Common myeloid progenitor, CD34-positive (primary cell): Measurements from ENCODE around the gene DKK3.

Experiments used
- CTCF ChIA-PET: fragments of 350-600 bp; sonication (Branson Sonifier 250); formaldehyde crosslinking; loops from one replicate; lab custom pipeline; 2021; ENCODE audit warnings: antibody characterized with exemption; lab: Charles Lee
- POLR2A ChIA-PET: fragments of 350-600 bp; sonication (Branson Sonifier 250); formaldehyde crosslinking; loops from one replicate; lab custom pipeline; 2021; ENCODE audit warnings: antibody characterized with exemption; lab: Charles Lee
- DNase-seq, 3 donors: peaks; one replicate each; pipeline versions ENCODE4 v3.0.0 to v3.0.0-alpha.2; 2013
- H3K27ac ChIP-seq, 2 experiments: 1 replicate in 1 of 2; 2 replicates in 1 of 2; pipeline ENCODE4 v1.7.0; 2013; ENCODE audit warnings: inconsistent platforms in 2 of 2, low read length in 2 of 2, mild to moderate bottlenecking in 2 of 2, low read depth in 1 of 2, moderate library complexity in 1 of 2; ENCODE audit not compliant: severe bottlenecking in 2 of 2, insufficient read depth in 1 of 2, poor library complexity in 1 of 2
- H3K27me3 ChIP-seq, 5 experiments: replicated peaks in 2 of 5; 1 replicate in 3 of 5; 2 replicates in 2 of 5; pipeline versions ENCODE4 v1.6.1 to v1.7.0; 2013; ENCODE audit warnings: low read length in 4 of 5, mild to moderate bottlenecking in 2 of 5, moderate library complexity in 2 of 5, inconsistent platforms in 1 of 5; ENCODE audit not compliant: insufficient read depth in 5 of 5, control insufficient read depth in 4 of 5
- H3K36me3 ChIP-seq, 4 experiments: 1 replicate in 2 of 4; 2 replicates in 2 of 4; pipeline versions ENCODE4 v1.6.1 to v1.7.0; 2013; ENCODE audit warnings: low read length in 3 of 4, control low read depth in 1 of 4, mild to moderate bottlenecking in 1 of 4; ENCODE audit not compliant: control insufficient read depth in 4 of 4, insufficient read depth in 4 of 4
- H3K4me1 ChIP-seq, 4 experiments: 1 replicate in 3 of 4; 2 replicates in 1 of 4; pipeline versions ENCODE4 v1.6.1 to v1.7.1; 2013; ENCODE audit warnings: low read length in 3 of 4, mild to moderate bottlenecking in 3 of 4, control low read depth in 1 of 4, inconsistent platforms in 1 of 4, moderate library complexity in 1 of 4; ENCODE audit not compliant: control insufficient read depth in 4 of 4, insufficient read depth in 4 of 4; ENCODE audit errors: control extremely low read depth in 1 of 4
- H3K4me3 ChIP-seq, 7 experiments: 1 replicate in 4 of 7; 2 replicates in 3 of 7; pipeline versions ENCODE4 v1.5.1 to v1.7.0; 2013; ENCODE audit warnings: mild to moderate bottlenecking in 7 of 7, low read length in 6 of 7, moderate library complexity in 6 of 7, inconsistent platforms in 2 of 7, low read depth in 2 of 7, control low read depth in 1 of 7; ENCODE audit not compliant: insufficient read depth in 4 of 7, control insufficient read depth in 1 of 7; ENCODE audit errors: extremely low read depth in 1 of 7
- H3K9me3 ChIP-seq, 5 experiments: 1 replicate in 4 of 5; 2 replicates in 1 of 5; pipeline versions ENCODE4 v1.6.1 to v1.7.1; 2013; ENCODE audit warnings: low read length in 4 of 5, mild to moderate bottlenecking in 2 of 5, inconsistent platforms in 1 of 5, low read depth in 1 of 5, moderate library complexity in 1 of 5; ENCODE audit not compliant: control insufficient read depth in 4 of 5, insufficient read depth in 2 of 5; ENCODE audit errors: control extremely low read depth in 1 of 5
- WGBS: methylation state at CpG from one replicate; pipeline ENCODE4 v1.1.5; 2013; ENCODE audit not compliant: insufficient coverage; 5-methylcytosine and 5-hydroxymethylcytosine counted together

DKK3 gene

DNA sequence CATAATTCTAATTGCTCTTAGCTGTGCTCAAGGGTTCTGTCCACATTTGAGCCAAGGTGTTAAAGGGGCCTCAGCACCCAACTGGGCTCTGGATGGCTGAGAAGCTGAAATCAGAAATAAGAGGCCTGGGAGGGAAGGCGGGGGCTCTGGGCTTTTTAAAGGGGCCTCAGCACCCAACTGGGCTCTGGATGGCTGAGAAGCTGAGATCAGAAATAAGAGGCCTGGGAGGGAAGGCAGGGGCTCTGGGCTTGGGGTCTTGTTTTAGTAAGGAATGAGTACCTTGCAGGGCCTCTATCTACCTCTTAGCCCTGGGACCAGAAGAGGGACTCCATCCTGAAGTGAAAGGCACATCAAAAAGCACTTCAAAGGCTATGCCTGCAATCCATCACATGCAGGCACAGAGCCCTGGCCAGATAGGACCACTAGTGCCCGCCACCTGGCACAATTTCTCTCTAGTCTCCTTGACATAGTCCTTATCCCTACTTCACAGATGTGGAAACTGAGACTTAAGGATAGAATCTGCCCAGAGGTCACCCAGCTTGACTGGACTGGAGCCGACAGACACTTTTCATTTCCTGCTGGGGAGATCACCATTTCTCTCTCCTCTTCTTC, 35.6 kb downstream of the DKK3 start:
- no peaks in the 10 kb centered on the region for H3K36me3 ChIP-seq
- H3K9me3 ChIP-seq: no peaks in the 10 kb centered on the region
- no peak overlapping the region for H3K27ac ChIP-seq
- H3K4me3 ChIP-seq: no peak overlapping the region
- H3K27me3 ChIP-seq: peaks cover 0 to 1% (median 0%) of the 10 kb centered on the region in 5 experiments
- 75% methylated on average over 3 of the region's 3 CpGs for WGBS
- DNase-seq: no peak
- ChIA-PET CTCF (interaction anchor here (1.6 kb wide), 1 partner anchor 25 kb away, joined by 3 read pairs; no protein-coding TSS in a partner anchor), POLR2A (interaction anchor here (1.0 kb wide), 1 partner anchor 17 kb away, joined by 3 read pairs; no protein-coding TSS in a partner anchor)
- H3K4me1 ChIP-seq: no peaks in the 10 kb centered on the region

DNA sequence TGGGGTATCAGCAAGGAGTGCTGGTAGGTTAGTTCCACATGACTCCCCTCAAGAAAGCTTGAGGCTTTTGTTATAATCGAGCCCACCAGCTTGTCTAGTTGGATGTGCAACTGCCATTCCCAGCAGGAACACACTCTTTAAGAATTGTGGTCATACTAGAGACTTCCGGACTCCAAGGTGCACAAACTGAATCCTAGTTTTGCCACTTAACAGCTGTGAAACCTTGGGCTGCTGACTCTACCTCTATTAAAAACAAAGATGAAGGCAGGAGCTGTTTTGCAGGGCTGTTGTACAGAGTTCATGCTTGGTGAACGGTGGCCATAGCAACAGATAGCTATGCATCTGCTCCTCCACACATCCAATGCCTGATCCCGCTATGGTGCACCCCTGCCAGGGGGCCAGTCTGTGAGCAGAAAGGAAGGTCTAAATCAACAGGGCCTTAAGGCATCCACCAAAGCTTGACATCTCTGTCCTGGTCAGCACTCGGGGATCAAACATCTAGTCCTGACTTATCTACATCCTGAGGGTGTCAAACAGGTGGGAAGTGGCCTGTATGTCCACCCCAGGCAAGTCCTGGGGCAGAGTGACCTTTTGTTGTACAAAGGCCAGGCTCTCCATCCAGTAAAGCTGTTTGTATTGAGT, 36.4 kb downstream of the DKK3 start:
- H3K27ac ChIP-seq: no peak overlapping the region
- H3K27me3 ChIP-seq: peaks cover 0 to 1% (median 0%) of the 10 kb centered on the region in 5 experiments
- no peak for DNase-seq
- H3K36me3 ChIP-seq: no peaks in the 10 kb centered on the region
- H3K4me1 ChIP-seq: no peaks in the 10 kb centered on the region
- no peak overlapping the region for H3K4me3 ChIP-seq
- 96% methylated on average over 4 of the region's 5 CpGs for WGBS
- no peaks in the 10 kb centered on the region for H3K9me3 ChIP-seq
- CTCF ChIA-PET: no interaction called here
- POLR2A ChIA-PET: interaction anchor here (1.0 kb wide), 1 partner anchor 17 kb away, joined by 3 read pairs; no protein-coding TSS in a partner anchor

DNA sequence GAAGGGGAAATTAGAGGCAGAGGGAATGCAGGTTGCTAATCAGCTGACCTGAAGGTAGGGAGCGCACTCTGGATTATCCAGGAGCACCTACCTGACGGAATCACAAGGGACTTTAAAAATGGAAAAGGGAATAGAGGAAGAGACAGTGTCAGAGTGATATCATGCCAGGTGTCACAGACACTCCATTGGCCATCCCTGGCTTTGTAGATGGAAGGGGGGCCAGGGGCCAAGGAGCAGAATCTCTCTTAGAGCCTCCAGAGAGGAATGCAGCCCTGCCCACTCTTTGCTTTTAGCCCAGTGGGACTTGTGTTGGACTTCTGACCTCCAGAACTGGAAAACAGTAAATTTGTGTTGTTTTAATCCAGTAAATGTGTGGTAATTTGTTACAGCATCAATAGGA, 37.9 kb downstream of the DKK3 start:
- Histone ChIP-seq H3K4me3 (no peak overlapping the region), H3K36me3 (no peaks in the 10 kb centered on the region), H3K9me3 (no peaks in the 10 kb centered on the region), H3K27me3 (peaks cover 0 to 1% (median 0%) of the 10 kb centered on the region in 5 experiments), H3K27ac (no peak overlapping the region), H3K4me1 (no peaks in the 10 kb centered on the region)
- ChIA-PET CTCF (no interaction called here), POLR2A (no interaction called here)
- no peak for DNase-seq
- 71% methylated on average over 2 of the region's 2 CpGs for WGBS

DNA sequence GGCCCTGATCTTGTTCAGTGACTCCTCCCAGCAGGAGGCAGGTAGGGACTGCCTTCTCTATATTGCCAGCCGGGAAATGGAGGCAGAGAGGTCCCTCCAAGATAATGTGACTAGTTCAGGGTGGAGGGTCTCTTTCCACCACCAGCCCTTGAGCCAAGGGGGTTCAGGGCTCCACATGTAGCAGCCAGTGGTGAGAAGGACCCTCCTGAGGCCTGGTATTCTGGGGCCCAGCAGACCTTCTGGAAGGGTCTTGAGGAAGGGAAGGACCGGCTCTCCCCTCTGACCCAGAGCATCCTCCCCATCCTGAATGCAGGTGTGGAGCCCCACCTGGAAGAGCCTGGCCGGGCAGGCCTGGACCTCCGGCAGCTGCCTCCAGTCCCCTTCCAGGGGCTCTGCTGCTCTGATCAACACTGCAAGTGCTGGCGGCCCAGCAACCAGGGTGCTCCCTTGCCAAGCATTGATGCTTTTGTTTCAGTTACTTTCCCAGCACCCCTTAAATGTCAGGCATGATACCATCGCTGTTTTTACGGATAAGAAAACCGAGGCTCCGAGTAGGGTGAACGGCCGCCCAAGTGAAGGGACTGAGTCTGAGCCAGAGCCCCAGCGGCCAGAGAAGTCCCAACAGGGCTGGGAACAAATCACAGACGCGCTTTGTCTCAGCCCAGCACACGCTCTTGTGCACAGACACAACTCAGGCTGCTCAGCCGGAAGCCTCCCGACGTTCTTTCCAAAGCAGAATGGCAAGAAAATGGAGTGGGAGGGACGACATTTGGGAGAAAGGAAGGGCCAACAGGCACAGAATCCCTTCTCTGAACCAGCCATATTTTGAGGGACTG, 38.8 kb downstream of the DKK3 start:
- Histone ChIP-seq H3K27me3 (peaks cover 0 to 2% (median 0%) of the 10 kb centered on the region in 5 experiments), H3K27ac (no peak overlapping the region), H3K36me3 (no peaks in the 10 kb centered on the region), H3K4me1 (no peaks in the 10 kb centered on the region), H3K4me3 (no peak overlapping the region), H3K9me3 (no peaks in the 10 kb centered on the region)
- WGBS: 96% methylated on average over 15 of the region's 19 CpGs
- DNase-seq: no peak
- CTCF ChIA-PET: no interaction called here
- POLR2A ChIA-PET: no interaction called here

DNA sequence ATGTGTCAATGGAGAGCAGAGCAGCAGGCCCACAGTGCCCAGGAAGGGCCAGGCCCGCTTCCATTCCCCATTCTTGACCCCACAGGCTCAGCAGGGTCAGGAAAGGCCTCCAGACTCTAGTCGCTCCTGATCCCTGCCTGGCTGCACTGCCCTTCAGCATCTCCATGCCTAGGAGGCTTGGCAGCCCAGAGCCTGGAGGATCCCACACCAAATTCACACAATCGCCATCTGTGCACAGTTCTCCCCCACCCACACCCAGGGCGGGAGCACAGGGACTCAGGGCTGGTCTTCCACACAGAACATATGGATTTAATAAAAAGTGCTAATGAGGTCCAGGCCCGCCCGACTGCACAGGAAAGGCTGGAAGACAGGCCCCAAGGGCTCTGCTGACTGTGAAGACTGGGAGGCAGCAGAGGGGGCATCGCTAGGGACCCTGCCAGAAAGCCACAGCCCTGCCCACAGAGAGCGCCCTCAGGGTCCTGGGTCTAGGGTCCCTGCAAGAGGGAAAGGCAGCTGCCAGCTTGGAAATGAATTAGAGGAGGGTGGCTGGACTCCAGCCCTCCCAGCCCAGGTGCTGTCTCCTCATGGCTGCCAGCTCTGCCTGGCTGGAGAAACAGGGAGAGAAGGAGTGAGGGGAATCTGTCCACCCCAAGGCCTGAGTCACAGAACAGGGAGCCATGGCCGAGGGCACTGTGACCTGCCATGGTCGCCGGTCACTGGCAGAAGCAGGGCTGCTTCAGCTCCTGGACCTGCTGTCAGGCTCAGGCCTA, 39.7 kb downstream of the DKK3 start:
- DNase-seq: no peak
- ChIA-PET CTCF (no interaction called here), POLR2A (no interaction called here)
- Histone ChIP-seq H3K27ac (no peak overlapping the region), H3K27me3 (peaks cover 0 to 11% (median 1%) of the 10 kb centered on the region in 5 experiments), H3K4me3 (no peak overlapping the region), H3K36me3 (no peaks in the 10 kb centered on the region), H3K9me3 (no peaks in the 10 kb centered on the region), H3K4me1 (no peaks in the 10 kb centered on the region)
- WGBS: 92% methylated on average over 8 of the region's 11 CpGs

DNA sequence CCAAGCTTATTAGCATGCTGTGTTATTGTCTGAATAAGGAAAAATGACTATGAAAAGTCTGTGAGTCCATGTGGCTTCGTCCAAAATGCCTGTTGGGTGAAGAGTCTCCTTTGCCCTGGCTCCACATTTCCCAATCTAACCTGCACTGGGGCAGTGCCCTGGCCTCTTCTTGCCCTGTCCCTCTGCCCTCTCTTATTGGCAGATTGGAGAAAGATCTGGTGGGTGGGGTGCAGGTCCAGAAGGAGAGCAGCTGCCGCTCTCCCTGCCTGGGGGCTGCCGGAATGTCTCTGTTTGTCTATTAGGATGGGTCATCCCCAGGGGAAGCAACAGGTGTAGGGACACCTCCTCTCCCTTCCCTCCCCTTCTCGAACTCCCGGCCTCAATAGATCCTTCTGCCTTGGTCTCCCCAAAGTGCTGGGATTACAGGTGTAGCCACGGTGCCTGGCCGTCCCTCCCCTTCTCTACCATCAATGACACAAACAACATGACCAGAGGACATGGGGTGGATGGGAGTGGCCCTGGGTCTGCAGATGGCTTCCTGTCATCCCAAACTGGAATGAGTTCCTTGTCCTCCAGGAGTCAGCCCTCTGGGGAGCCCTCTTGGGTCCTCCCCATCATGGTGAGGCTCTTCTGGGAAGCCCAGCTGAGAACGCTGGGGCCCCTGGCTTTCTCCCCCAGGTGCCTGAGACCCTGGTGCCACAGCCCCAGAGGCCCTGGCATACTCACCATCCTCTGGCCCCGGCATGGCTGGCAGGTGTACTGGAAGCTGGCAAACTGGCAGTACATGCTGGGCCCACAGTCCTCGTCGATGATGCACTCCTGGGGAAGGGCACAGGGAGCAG, 40.5 kb downstream of the DKK3 start:
- ChIA-PET CTCF (interaction anchor here (1.0 to 1.7 kb wide), 5 partner anchors 8 to 76 kb away, joined by 3 to 4 read pairs (median 3); no protein-coding TSS in a partner anchor), POLR2A (no interaction called here)
- 94% methylated on average over 9 of the region's 11 CpGs for WGBS
- Histone ChIP-seq H3K27me3 (peaks cover 0 to 15% (median 3%) of the 10 kb centered on the region in 5 experiments), H3K4me3 (no peak overlapping the region), H3K9me3 (no peaks in the 10 kb centered on the region), H3K36me3 (no peaks in the 10 kb centered on the region), H3K27ac (no peak overlapping the region), H3K4me1 (no peaks in the 10 kb centered on the region)
- no peak for DNase-seq
